Fibroblast of skin of left quadriceps (primary cell): ENCODE measurements around the gene ARSK.
"Not testable (repeated sequence)": the region's sequence is repeated elsewhere in the genome, so short reads cannot be mapped to it uniquely, and the experiment has no call there.

ENCODE experiments used
- DNase-seq, 2 experiments: peaks; one replicate each; pipeline ENCODE4 v3.0.0-alpha.2; 2013; ENCODE audit warnings: low read depth in 2 of 2

Gene ARSK

DNA sequence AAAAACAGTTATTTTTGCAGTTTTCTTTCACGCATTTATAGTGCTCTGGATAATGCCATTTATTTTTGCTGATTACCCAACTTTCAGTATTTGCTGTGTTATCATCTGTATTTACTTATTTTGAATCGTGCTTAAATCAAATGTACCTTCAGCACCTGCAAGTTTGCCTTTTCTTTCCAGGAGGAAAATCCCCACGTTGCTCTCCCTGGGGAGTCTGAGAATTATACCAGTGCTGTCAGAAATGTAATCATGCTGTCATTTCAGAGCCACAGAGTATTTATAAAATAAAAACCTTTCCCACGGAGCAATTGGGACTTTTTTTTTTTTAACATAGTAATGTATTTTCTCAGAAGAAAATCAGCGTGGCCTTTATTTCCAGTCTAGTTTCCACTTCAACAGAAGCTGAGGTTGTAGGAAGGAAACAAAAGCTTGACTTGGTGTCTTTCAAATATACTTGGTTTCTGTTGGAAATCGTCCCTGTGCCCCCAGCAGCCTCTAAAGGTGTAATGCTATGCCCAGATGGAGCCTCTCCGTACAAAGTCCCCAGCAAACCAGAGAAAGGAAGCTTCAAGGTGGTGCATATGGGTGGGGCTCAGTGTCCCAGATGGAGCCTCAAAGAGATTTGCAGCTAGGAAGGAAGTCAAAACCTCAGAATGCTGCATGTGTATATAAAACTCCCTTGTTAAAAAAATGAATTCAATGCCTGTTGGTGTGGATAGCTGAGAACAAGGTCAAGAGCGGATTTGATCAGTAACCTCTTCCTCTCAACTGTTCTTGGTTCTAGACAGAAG is 67.1 kb downstream of the ARSK start:
- no peak for DNase-seq

DNA sequence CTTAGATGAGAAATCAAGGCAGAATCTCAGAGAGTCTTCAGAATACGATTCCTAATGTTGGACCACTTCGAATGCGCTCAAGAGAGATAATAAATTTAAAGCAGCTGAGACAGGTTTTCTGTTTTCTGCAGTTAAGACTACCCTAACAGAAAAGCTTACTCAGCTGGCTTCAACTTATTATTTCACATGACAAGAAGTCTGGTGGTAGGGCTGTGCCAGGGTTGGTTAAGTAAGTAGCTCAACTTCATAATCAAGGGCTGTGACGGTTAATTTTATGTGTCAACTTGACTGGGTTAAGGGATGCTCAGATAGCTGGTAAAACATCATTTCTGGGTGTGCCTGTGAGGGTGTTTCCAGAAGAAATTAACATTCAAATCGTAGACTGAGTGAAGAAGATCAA is 68.8 kb downstream of the ARSK start:
- no peak for DNase-seq

DNA sequence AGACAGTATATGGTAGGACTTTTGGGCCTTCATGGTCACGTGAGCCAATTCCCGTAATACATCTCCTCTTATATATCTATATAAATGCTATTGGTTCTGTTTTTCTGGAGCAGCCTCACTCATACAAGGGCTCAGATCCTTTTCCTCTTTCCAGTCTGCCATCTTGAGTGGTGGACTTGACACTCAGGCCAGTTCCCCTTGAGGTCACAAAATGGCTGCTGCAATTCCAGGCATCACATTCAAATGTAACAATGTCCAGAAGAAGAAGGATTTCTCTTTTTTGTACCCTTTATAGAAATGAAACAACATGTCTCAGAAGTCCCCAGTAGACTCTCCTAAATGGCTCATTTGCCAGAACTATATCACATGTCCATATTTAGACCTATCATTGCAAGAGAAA is 69.5 kb downstream of the ARSK start:
- no peak for DNase-seq

DNA sequence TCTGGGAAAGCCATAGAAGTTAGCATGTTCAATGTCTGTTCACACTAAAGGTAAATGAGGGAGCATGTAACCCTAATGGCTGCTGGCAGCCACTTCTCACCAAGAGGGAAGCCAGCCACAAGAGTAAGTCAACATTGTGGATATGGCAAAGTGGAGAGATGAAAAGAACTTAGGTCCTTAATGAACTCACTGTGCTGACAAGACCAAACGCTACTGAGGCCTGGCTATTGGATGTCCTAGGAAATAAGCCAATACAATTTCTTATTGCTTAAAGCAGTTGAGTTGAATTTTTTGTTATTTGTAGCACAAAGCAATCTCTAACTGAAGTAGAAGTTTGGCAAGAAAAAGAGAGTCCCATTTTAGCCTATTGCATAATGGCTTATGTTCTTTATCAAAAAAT is 71.8 kb downstream of the ARSK start:
- no peak for DNase-seq

DNA sequence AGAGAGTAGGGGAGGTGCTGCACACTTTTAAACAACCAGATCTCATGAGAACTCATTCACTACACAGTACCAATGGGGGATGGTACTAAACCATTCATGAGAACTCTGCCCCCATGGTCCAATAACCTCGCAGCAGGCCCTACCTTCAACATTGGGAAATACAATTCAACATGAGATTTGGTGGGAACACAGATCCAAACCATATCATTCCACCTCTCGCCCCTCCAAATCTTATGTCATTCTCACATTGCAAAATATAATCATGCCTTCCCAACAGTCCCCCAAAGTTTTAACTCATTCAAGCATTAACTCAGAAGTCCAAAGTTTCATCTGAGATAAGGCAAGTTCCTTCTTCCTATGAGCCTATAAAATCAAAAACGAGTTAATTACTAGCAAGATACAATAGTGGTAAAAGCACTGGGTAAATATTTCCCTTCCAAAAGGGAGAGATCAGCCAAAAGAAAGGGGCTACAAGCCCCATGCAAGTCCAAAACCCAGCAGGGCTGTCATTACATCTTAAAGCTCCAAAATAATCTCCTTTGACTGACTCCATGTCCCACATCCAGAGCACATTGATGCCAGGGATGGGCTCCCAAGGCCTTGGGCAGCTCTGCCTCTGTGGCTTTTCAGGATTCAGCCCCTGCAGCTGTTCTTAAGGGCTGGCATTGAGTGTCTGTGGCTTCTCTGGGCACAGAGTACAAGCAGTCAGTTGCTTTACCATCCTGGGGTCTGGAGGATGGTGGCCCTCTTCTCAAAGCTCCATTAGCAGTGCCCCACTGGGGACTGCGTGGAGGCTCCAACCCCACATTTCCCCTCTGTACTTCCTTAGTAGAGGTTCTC is 73.3 kb downstream of the ARSK start:
- no peak for DNase-seq

DNA sequence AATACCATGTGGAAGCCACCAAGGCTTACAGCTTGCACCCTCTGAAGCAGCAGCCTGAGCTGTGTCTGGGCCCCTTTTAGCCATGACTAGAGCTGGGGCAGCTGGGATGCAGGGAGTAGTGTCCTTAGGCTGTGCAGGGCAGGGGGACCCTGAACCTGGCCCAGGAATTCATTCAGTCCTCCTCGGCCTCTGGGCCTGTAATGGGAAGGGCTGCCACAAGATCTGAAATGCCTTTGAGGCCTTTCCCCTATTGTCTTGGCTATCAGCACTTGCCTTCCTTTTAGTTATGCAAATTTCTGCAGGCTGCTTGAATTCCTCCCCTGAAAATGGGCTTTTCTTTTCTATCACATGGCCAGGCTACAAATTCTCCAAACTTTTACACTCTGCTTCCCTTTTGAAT is 74.0 kb downstream of the ARSK start:
- DNase-seq: no peak

DNA sequence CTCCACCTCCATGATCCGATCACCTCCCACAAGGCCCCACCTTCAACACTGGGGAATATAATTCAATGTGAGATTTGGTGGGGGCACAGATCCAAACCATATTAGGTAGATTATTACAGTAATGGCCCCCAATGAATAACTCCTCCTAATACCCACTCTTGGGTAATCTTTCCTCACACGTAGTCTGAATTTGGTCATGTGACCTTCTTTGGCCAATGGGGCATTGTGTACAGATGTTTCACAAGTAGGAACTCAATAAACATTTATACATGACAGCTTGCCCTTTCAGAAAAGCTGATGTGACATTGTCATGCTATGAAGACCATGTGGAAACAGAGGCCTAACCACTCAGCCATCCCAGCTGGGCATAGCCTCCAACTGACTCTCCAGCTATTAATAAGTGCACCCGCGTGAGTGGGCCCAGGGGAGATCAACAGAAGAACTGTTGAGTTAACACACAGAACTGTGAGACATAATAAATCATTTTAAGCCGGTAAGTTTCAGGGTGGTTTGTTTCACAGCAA is 75.6 kb downstream of the ARSK start:
- DNase-seq: no peak

DNA sequence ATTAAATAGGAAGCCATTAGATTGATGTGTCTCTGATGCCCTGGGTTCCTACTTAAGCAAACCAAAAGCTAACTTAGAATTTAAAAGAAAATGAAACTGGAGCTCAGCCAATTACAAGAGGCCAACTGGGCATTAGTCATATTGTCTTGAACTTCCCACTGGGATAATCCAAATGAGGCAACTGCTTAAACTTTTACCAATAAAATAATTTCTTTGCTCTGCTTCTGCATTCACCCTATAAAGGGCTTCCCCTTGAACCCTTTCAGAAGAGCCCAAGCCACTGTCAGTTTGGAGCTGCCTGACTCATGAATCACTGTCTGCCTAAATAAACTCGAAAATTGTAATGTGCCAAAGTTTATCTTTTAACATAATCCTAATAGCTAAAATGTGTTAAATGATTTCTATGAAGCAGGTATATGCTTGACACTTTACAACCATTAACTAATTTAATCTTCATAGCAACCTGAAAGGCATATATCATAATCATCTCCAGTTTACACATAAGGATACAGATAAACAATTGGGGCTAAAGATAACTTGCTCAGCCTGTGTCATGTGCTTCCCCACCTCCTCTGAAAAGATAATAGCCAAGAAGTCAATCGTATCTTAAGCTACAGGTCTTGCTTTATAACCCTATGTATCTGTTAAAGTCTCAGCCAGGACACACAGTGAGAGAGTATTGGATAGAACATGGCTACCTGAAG is 76.5 kb downstream of the ARSK start:
- DNase-seq: peak in 1 of 2 experiments; percentile 55

DNA sequence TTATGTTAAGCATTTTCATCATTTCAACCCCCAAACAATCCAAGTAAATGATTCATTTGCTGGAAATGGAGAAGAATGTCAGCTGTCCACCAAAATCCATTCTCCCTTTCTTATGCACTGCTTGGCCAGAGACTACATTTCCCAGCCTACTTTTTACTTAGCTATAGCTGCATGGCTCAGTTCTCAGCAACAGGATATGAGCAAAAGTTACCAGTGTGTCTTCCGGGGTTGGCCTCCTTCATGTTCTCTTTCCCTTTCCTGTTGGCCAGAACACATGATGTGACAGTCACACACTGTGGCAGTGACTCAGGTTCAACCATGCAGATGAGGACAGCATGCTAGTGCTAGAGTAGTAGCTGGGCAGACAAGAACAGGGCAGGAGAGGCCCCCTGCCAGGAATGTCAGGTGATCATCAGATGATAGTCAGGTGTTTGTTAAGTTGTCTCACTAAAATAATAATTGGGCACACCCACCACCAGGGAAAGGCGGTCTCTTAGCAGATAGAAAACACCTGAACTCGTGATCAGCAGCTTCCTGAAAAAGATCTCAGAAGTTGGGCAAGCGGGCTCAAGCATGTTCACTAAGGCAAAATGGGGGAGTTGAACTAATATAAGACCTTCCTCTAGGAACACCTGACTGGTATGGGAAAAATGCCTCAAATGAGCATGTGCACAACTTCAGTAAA is 77.2 kb downstream of the ARSK start:
- no peak for DNase-seq

DNA sequence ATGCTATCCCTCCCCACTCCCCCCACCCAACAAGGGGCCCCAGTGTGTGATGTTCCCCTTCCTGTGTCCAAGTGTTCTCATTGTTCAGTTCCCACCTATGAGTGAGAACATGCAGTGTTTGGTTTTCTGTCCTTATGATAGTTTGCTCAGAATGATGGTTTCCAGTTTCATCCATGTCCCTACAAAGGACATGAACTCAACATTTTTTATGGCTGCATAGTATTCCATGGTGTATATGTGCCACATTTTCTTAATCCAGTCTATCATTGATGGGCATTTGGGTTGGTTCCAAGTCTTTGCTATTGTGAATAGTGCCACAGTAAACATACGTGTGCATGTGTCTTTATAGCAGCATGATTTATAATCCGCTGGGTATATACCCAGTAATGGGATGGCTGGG is 78.0 kb downstream of the ARSK start:
- DNase-seq: not testable (repeated sequence)

DNA sequence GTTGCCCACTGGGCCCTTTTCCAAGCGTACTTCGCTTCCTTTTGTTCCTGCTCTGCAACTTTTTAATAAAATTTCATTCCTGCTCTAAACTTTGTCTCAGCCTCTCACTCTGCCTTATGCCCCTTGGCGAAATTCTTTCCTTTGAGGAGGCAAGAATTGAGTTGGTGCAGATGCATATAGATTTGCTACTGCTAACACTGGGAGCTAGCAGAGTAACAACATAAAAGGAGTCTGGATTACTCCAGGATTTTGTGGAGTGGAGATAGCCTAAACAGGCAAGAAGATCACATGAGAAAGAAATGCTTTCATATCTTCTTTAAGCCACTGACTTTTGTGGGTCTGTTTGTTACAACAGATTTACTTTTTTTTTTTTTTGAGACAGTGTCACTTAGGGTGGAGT is 78.8 kb downstream of the ARSK start:
- no peak for DNase-seq

DNA sequence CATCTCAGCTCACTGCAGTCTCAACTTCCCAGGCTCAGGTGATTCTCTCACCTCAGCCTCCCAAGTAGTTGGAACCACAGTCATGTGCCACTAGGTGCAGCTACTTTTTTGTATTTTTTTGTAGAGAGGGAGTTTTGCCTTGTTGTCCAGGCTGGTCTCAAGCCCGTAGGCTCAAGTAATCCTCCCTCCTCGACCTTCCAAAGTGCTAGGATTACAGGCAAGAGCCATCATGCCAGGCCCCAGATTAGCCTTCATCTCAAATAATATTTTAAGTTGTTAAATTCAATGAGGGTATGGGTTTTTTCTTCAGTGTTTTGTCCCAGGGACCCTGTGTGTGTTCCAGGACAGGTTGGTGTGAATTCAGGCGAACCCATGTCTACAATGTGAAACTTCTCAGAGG is 79.2 kb downstream of the ARSK start:
- no peak for DNase-seq

DNA sequence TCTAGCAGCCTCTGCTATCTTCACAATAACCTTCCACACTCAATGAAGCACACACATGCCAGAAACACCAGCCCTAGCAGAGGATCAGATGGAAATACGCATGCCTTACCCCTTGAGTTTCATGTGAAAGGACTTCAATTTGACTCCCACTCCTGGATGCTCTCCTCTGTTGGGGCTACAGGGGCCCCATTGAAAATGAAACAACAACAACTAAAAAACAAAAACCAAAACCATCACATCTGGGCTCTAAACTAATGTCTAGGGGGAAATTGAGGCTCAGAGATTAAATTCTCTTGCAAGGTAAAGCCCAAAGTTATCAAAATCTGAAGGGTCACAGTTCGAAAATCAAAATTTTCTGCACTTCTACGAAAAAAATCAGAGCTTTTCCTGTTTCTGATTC is 83.7 kb downstream of the ARSK start:
- no peak for DNase-seq

DNA sequence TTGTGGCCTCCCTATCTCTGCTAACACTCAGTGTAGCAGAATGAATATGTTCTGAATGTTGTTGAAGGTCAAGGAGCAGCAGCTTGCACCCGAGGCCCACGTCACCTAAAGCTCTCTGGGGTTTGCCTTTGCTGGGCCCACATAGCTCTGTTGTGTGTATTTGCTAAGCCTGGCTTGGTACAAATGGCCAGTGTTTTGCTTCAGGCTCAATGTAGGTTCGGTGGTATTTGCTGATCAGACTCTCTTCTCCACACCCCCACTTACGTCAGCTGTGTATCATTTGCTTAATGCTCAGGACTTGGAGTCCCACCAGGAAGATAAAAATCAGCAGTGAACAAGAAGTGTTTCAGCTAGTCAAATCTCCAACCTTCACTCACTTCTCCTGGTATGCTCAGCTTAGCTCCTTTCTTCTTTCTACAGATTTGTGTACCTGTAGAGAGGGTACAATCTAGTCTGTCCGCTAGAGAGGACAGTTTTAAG is 86.9 kb downstream of the ARSK start:
- no peak for DNase-seq

DNA sequence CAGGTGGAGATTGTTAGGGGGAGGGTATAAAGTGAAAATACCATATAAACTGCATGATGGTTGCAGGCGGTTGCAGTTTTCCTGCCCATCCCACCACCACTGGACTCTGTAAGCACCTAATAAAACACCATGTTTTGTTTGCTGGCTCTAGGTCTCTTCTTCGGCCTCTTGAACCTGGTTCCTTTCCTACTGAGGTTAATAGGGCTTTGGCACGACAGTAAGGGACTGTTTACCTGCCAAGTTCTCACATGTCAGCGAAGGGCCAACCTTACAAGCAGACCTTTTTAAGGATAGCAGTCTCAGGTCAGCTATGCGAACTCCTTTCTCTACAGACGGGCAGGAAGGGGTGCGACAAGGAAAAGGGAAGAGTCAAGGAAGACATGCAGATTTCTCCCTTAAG is 88.3 kb downstream of the ARSK start:
- DNase-seq: no peak

DNA sequence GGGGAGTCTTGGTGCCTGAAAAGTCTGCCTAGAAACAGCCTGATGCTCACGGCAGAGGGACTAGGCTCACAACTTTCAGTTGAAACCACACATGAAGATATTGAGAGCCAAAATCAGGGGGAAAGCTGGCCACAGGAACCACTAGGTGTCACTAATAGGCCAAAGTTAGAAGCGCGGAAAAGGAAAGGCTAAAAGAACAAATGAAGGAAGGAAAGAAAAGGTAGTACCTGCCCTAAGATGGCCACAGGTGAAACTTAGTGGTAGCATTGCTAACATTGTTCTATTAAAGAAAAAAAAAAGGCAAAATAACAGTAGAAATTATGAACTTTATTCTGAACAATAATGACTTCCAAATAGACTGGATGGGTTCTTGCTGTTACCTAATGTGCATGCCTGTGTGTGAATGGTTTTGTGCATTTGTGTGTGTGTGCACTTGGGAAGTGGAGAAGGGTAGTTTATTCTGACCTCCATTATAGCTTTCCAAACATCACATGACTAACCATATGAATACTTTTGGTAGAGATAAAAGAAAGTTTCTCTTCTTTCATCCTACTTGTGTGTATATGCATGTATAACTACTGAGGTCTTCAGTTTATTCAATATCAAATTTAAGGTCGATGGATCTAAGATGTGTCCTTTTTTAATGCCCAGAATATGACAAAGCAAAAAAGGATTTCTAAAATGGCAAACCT is 89.6 kb downstream of the ARSK start:
- no peak for DNase-seq

DNA sequence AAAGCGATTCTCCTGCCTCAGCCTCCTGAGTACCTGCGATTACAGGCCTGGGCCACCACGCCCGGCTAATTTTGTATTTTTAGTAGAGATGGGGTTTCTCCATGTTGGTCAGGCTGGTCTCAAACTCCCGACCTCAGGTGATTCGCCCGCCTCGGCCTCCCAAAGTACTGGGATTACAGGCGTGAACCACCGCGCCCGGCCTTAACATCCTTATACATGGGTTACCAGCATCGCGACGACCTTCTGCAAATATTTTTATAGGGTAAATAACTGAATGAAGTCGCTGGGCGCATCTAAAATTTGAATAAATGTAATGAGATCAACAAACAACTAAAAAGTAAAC is 91.3 kb downstream of the ARSK start:
- not testable (repeated sequence) for DNase-seq

DNA sequence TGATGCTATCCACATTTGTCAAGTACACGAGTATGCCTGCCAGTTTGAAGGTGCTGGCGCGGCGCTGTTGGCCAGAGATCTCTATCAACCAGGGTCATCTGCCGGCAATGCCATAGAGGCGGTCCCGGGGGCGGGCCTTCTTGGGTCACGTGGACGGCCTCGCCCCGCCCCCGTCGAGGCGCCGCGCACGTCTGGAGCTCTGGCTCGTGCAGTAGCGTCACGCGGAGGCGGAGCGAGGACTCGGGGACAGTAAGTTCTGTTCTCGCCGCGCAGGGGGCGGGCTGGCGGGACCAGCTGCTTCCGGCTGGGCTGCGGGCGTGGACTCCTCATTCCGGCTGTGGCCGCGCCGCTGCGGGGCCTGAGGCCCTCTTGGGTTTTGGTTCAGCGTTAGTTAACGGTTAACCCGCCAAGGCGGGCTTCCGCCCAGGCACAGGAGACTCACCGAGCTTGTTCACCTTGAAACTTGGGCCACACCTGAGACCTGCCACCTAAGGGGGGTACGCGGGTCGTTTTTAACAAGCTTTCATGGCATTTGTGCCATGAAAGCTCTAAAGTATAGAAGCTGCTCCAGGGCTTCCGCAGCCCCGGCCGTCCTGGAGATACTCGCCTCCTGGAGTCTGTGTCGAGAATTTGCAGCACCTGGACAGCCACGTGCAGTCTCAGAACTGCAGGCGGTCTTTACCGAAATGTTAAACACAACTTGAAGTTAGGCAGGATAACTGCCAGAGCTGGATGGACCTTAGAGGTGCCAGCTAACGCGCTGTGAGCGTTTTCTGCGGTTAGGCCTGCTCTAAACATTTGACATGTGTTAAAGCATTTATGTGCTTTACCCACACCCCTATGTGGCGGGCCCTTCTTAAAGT is 91.9 kb downstream of the ARSK start, which contains the start of gene RFESD:
Gene RFESD (plus strand): TSS at position 209 of the 863 bp plus-strand sequence. CDS start 5,495 bp downstream, outside the sequence.
- DNase-seq: peak; percentile 87 to 88

DNA sequence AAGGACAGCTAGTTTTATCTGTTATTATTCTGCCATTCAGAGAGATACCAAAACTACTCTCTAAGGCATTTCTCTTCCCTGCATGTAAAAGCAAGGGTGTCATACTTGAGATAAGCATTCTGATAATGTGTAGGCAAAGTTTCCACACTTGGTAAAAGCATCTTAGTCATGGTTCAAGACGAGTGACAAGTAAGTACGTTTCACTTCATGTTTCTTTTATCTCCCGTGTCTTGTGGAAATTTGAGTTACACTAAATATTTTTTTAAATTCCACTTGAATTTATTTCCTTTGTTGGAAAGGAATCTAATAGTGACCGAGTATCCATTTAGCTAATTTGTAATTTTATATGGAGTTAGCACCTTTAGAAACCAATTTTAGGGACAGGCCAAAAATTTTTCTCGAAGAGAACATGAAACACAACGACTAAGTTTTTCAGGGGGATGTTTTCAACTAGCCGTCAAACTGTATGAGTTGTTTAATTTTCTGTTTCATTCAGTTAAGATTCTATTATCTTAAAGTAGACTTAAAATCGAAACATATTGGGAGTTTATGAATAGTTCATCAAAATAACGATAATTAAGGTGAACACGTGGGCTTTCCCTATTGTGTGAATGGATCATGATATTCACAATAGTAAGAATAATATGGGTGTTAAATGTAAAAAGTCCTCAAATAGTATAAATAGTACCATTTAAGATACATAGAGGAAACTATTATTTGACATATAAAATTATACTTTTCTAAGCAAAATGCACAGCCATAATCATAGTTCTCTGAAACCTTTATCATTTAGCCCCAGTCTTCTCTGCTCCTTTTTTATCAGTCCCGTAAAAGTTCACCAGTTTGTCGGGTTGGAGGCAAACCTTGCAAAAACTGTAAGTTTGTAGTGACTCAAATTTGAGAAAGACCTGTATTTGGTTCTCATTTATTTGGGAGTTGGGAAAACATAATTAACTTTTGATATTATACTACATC is 93.3 kb downstream of the ARSK start:
- no peak for DNase-seq
